Upper lobe of right lung (tissue), 1 donor: Measurements from ENCODE around the gene EPHA3. TPM values are rescaled to one million over a fixed set of nuclear protein-coding genes. Genes with fewer than 3 reads are reported as not detected.

ENCODE experiments used
- ATAC-seq: fragments of 200-7000 bp; cut with Tn5 transposase; one replicate; pipeline ENCODE4 v1.9.1; 2020; ENCODE audit warnings: mild to moderate bottlenecking, moderate library complexity
- DNase-seq: peaks from one replicate; pipeline ENCODE4 v3.0.0-alpha.2; 2020
- H3K27ac ChIP-seq: fragments of 200-600 bp; one replicate; pipeline ENCODE4 v1.8.0; 2022
- H3K27me3 ChIP-seq: fragments of 200-600 bp; one replicate; pipeline ENCODE4 v1.8.0; 2022; ENCODE audit warnings: mild to moderate bottlenecking
- H3K36me3 ChIP-seq: fragments of 200-600 bp; one replicate; pipeline ENCODE4 v1.8.0; 2022
- H3K4me1 ChIP-seq: fragments of 200-600 bp; one replicate; pipeline ENCODE4 v1.8.0; 2022
- H3K4me3 ChIP-seq: fragments of 200-600 bp; one replicate; pipeline ENCODE4 v1.8.0; 2022; ENCODE audit warnings: mild to moderate bottlenecking
- H3K9me3 ChIP-seq: fragments of 200-600 bp; one replicate; pipeline ENCODE4 v1.8.0; 2022
- CTCF ChIP-seq: fragments of 200-600 bp; IDR thresholded peaks from one replicate; pipeline ENCODE4 v1.8.0; 2022; ENCODE audit warnings: antibody characterized with exemption
- intact Hi-C: fragments of 100-400 bp; cut with DNase I; formaldehyde crosslinking; loops from one replicate; pipeline ENCODE4 v1.11.0; 2022
- total RNA-seq: library from RNA; stranded (reverse); fragmentation: NEBNext Ultra II Directional; extraction: Animal tissue kit (Norgen Biotek cat#: 25700); gene quantifications from one replicate; pipeline ENCODE4 v1.2.1, GENCODE V29; 2021
- donor health status: DM: no; HTN: yes; CAD: no; lungs with severe emphysema.

EPHA3 gene
- total RNA-seq, 1 donor from 2014 or later: 5.1 TPM

GRCh38 chr3:89101921-89102320 lies 5.5 kb upstream of the EPHA3 start:
- no peak for DNase-seq
- no peaks in the 10 kb centered on the region for H3K36me3 ChIP-seq
- H3K9me3 ChIP-seq: no peaks in the 10 kb centered on the region
- H3K27me3 ChIP-seq: peaks cover 17% of the 10 kb centered on the region
- ATAC-seq: no peak
- no peak overlapping the region for H3K4me3 ChIP-seq
- no peak for TF ChIP-seq CTCF
- H3K4me1 ChIP-seq: no peaks in the 10 kb centered on the region
- intact Hi-C loops: no loop called here
- H3K27ac ChIP-seq: no peak overlapping the region

- Histone ChIP-seq H3K9me3 (no peaks in the 10 kb centered on the region), H3K27ac (no peak overlapping the region), H3K4me3 (no peak overlapping the region), H3K4me1 (peaks cover 7% of the 10 kb centered on the region), H3K36me3 (no peaks in the 10 kb centered on the region), H3K27me3 (peaks cover 38% of the 10 kb centered on the region)
- intact Hi-C loops: no loop called here
- no peak for ATAC-seq
- no peak for DNase-seq
- no peak for TF ChIP-seq CTCF
Measured at GRCh38 chr3:89104499-89104898, 2.9 kb upstream of the EPHA3 start.

- Histone ChIP-seq H3K4me3 (no peak overlapping the region), H3K36me3 (no peaks in the 10 kb centered on the region), H3K27ac (no peak overlapping the region), H3K27me3 (peaks cover 38% of the 10 kb centered on the region), H3K9me3 (no peaks in the 10 kb centered on the region), H3K4me1 (peaks cover 7% of the 10 kb centered on the region)
- intact Hi-C loops: no loop called here
- DNase-seq (no peak), ATAC-seq (no peak)
- TF ChIP-seq CTCF: no peak
Measured at GRCh38 chr3:89105503-89105902, 1.9 kb upstream of the EPHA3 start.

- no peak for ATAC-seq
- H3K4me1 ChIP-seq: peaks cover 7% of the 10 kb centered on the region
- no peak overlapping the region for H3K27ac ChIP-seq
- DNase-seq: no peak
- intact Hi-C loops: no loop called here
- H3K9me3 ChIP-seq: no peaks in the 10 kb centered on the region
- TF ChIP-seq CTCF: no peak
- no peaks in the 10 kb centered on the region for H3K36me3 ChIP-seq
- H3K4me3 ChIP-seq: peak overlapping the region; percentile 43
- H3K27me3 ChIP-seq: peaks cover 43% of the 10 kb centered on the region
Measured at GRCh38 chr3:89108291-89108550, 800 bp downstream of the EPHA3 start.

GRCh38 chr3:89113344-89113743 lies 5.9 kb downstream of the EPHA3 start:
- DNase-seq (no peak), ATAC-seq (no peak)
- Histone ChIP-seq H3K36me3 (no peaks in the 10 kb centered on the region), H3K27ac (no peak overlapping the region), H3K4me1 (no peaks in the 10 kb centered on the region), H3K9me3 (no peaks in the 10 kb centered on the region), H3K4me3 (no peak overlapping the region), H3K27me3 (peaks cover 14% of the 10 kb centered on the region)
- intact Hi-C loops: no loop called here
- no peak for TF ChIP-seq CTCF
